Heart right ventricle (tissue), 16 donors: ENCODE data around the gene GSDME. TPM values are rescaled to one million over a fixed set of nuclear protein-coding genes. Genes with fewer than 3 reads are reported as not detected.

Experiments used
- ATAC-seq, 8 donors: fragments of 200-7000 bp; cut with Tn5 transposase; one replicate each; pipeline ENCODE4 v1.9.1; 2020; ENCODE audit warnings: mild to moderate bottlenecking in 8 of 8, moderate library complexity in 8 of 8, moderate number of reproducible peaks in 1 of 8
- DNase-seq, 2 donors: peaks; one replicate each; pipeline ENCODE4 v3.0.0-alpha.2; 2020
- H3K27ac ChIP-seq, 10 donors: fragments of 200-600 bp; sonication (generic) in 2 of 10; one replicate each; pipeline versions ENCODE4 v1.5.0 to v1.8.0; 2020 to 2022; ENCODE audit warnings: mild to moderate bottlenecking in 3 of 10
- H3K27me3 ChIP-seq, 7 donors: fragments of 200-600 bp; one replicate each; pipeline ENCODE4 v1.8.0; 2021 to 2022; ENCODE audit warnings: mild to moderate bottlenecking in 2 of 7
- H3K36me3 ChIP-seq, 9 donors: fragments of 200-600 bp; sonication (generic) in 1 of 9; one replicate each; pipeline versions ENCODE4 v1.5.0 to v1.8.0; 2020 to 2022; ENCODE audit warnings: mild to moderate bottlenecking in 2 of 9
- H3K4me1 ChIP-seq, 9 donors: fragments of 200-600 bp; sonication (generic) in 1 of 9; one replicate each; pipeline versions ENCODE4 v1.5.0 to v1.8.0; 2020 to 2022; ENCODE audit warnings: mild to moderate bottlenecking in 4 of 9
- H3K4me3 ChIP-seq, 10 donors: fragments of 200-600 bp; sonication (generic) in 2 of 10; one replicate each; pipeline versions ENCODE4 v1.5.0 to v1.8.0; 2020 to 2022; ENCODE audit warnings: mild to moderate bottlenecking in 7 of 10, moderate library complexity in 2 of 10
- H3K9me3 ChIP-seq, 11 donors: fragments of 200-600 bp in 10 of 11; sonication (generic) in 2 of 11; one replicate each; pipeline versions ENCODE4 v1.5.0 to v1.8.0; 2013 to 2022; ENCODE audit warnings: mild to moderate bottlenecking in 2 of 11, control low read depth in 1 of 11, moderate library complexity in 1 of 11
- CTCF ChIP-seq, 9 donors: fragments of 200-600 bp; sonication (generic) in 2 of 9; IDR thresholded peaks; one replicate each; pipeline versions ENCODE4 v1.5.0 to v1.8.0; 2021 to 2022; ENCODE audit warnings: antibody characterized with exemption in 9 of 9, mild to moderate bottlenecking in 5 of 9, moderate library complexity in 1 of 9
- WGBS, 2 donors: extraction: QIAGEN DNeasy Blood & Tissue Kit; methylation state at CpG; one replicate each; pipeline ENCODE4 v1.1.7; 2013; ENCODE audit warnings: inconsistent platforms in 1 of 2; 5-methylcytosine and 5-hydroxymethylcytosine counted together
- intact Hi-C, 10 donors: fragments of 100-400 bp; cut with DNase I; formaldehyde crosslinking; loops; one replicate each; pipeline versions ENCODE4 v1.11.1 to v1.14.2; 2022
- polyA plus RNA-seq, 2 donors: library from polyadenylated mRNA; stranded (reverse); fragments of 200-250 nt; gene quantifications; one replicate each; pipeline ENCODE4 v1.2.3, GENCODE V29; 2013
- total RNA-seq, 10 donors: library from RNA; stranded (reverse); fragmentation: NEBNext Ultra II Directional in 3 of 10; extraction: Animal tissue kit (Norgen Biotek cat#: 25700) in 3 of 10; gene quantifications; one replicate each; pipeline versions ENCODE4 v1.2.1 to v1.2.4, GENCODE V29; 2021 to 2023
- donor health status: Arrhythmogenic right ventricular cardiomyopathy.
- donor health status: ischemic (EF 13 %, LVEDD 7.1; RV severe dilation, severe dysfunction).
- donor health status: healthy with polysubstance abuse.
- donor health status: DM: no; HTN: yes; CAD: no.
- donor health status: DM: no; HTN: no; CAD: no.
- donor health status: ischemic (EF 25% LVEDD 6.9; RV normal size, moderate dysfunction).
- donor health status: ischemic (EF 25% LVEDD 5.7; RV mildly dilated, moderate dysfunction).
- donor health status: healthy.
- donor health status: DM: yes; HTN: yes; CAD: no.
- donor health status: Ischemic cardiomyopathy.
- donor health status: ischemic (EF 35%, LVEDD 5.7; RV mildly dilated, moderate dysfunction).
- donor health status: nonischemic (EF 11% LVEDD 7.7; RV severe dilation, severe dysfunction).
- donor health status: DM: yes; HTN: yes; CAD: no.
- donor health status: PGD.
- donor health status: ischemic (EF 29% LVEDD 5.4; RV normal size, mild dysfunction).
- donor health status: nonischemic (EF 23%, LVEDD 6.1; RV moderate dilation, normal function).

GSDME gene
- total and polyA plus RNA-seq, 12 donors: 2.8 to 11.9 (median 5.8) TPM

DNA sequence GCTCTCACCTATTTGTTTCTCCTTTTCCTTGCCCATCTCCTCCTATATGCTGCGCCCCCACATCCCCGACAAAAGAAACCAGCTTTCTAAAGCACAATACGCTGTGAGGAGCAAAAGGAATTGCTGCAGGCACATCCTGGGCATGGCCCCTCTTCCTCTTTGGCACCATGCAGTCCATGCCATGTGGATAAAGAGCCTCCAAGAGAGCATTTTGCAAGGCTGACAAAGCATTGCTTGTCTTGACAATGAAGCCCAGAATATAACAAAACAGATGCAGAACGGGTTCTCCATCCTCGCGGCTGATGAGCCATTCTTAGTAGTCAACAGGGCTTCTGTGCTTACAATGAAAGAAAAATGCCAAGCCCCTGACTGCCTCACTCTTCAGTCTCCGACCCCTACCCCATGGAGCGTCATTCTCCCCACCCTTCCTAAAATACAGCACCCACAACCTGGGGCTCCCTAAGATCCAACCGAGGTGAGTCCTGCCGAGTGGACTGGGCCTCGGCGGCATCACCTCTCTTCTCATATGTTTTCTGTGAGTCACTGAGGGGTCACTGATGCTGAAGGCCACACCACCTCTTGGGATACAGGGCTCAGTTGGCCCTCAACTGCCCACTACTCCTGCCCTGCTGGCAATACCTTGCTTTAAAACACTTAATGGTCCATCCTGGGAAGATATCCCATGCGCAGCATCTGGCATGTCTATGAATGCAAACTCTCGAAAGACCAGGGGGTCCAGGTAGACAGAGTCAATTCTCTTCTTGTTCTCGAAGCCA, 47.5 kb downstream of the GSDME start:
- 92 to 95% methylated on average over 15 of the region's 15 CpGs for WGBS, 2 donors
- no peaks in the 10 kb centered on the region for H3K9me3 ChIP-seq
- no peak for ATAC-seq
- TF ChIP-seq CTCF (IDR thresholded peaks at IDR 0.05): no peak
- intact Hi-C loops: loop anchor here in 1 of 10 donors (10.0 kb wide), 1 partner anchor 55 kb away; no protein-coding TSS in a partner anchor
- H3K36me3 ChIP-seq: peaks cover 0 to 9% (median 0%) of the 10 kb centered on the region in 9 donors
- no peak overlapping the region for H3K4me3 ChIP-seq
- H3K27me3 ChIP-seq: no peaks in the 10 kb centered on the region
- no peak for DNase-seq
- no peak overlapping the region for H3K27ac ChIP-seq
- peaks cover 0 to 25% (median 3%) of the 10 kb centered on the region in 9 donors for H3K4me1 ChIP-seq

DNA sequence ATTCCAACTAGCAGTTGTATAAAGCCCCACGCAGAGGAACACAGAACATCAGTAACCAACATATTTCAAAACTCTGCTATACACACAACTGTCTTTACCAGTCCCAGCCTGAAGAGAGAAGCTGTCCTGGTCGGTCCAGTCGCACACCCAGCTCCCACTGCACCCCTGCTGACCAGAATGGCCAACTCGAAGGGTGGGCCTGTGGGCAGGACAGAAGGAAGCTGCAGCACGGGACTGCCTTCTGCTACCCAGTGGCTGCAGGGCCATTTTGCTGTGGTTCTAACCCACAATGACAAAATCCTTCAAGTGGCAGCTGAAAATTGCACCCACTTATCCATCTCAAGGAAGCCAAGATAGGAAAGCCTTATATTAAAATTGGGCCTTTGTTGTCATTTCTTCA, 48.2 kb downstream of the GSDME start:
- Histone ChIP-seq H3K4me1 (peaks cover 0 to 32% (median 9%) of the 10 kb centered on the region in 9 donors), H3K27ac (no peak overlapping the region), H3K9me3 (no peaks in the 10 kb centered on the region), H3K36me3 (peaks cover 0 to 9% (median 0%) of the 10 kb centered on the region in 9 donors), H3K27me3 (no peaks in the 10 kb centered on the region), H3K4me3 (no peak overlapping the region)
- no peak for TF ChIP-seq CTCF (IDR thresholded peaks at IDR 0.05)
- intact Hi-C loops: no loop called here
- no peak for DNase-seq
- WGBS, 2 donors: 91 to 95% methylated on average over 5 of the region's 5 CpGs
- no peak for ATAC-seq

- Histone ChIP-seq H3K9me3 (no peaks in the 10 kb centered on the region), H3K27me3 (no peaks in the 10 kb centered on the region), H3K27ac (no peak overlapping the region), H3K4me1 (peaks cover 2 to 41% (median 11%) of the 10 kb centered on the region in 9 donors), H3K36me3 (peaks cover 0 to 9% (median 0%) of the 10 kb centered on the region in 9 donors), H3K4me3 (no peak overlapping the region)
- WGBS, 2 donors: 69 to 73% methylated on average over 9 of the region's 9 CpGs
- ATAC-seq (no peak), DNase-seq (no peak)
- intact Hi-C loops: no loop called here
- no peak for TF ChIP-seq CTCF (IDR thresholded peaks at IDR 0.05)
Measured at GRCh38 chr7:24707988-24708615, 49.2 kb downstream of the GSDME start.

GRCh38 chr7:24706211-24707170, 50.8 kb downstream of the GSDME start:
- H3K4me3 ChIP-seq: no peak overlapping the region
- no peak for TF ChIP-seq CTCF (IDR thresholded peaks at IDR 0.05)
- ATAC-seq: peak in 4 of 8 donors; percentile 23 to 40 (median 36)
- intact Hi-C loops: no loop called here
- H3K27ac ChIP-seq: peak overlapping the region in 1 of 10 donors; percentile 55
- no peaks in the 10 kb centered on the region for H3K27me3 ChIP-seq
- no peaks in the 10 kb centered on the region for H3K9me3 ChIP-seq
- no peak for DNase-seq
- H3K36me3 ChIP-seq: peaks cover 0 to 9% (median 0%) of the 10 kb centered on the region in 9 donors
- WGBS, 2 donors: 88 to 90% methylated on average over 30 of the region's 30 CpGs
- peaks cover 2 to 58% (median 23%) of the 10 kb centered on the region in 9 donors for H3K4me1 ChIP-seq
